ENCODE data around the gene GRIK5.
"Not testable (repeated sequence)": the region's sequence is repeated elsewhere in the genome, so short reads cannot be mapped to it uniquely, and the experiment has no call there.

Gene GRIK5

GRCh38 chr19:42051166-42052115 lies 18.6 kb downstream of the GRIK5 start:
- TF ChIP-seq JUND (IDR thresholded peaks at IDR 0.05; ENCODE audit: low read depth), result no peak
- in situ Hi-C loops (cut with HindIII; ENCODE audit: low pct_unique_long_range_greater_than_20kb, low sequenced_read_pairs), result no loop called here
- DNase-seq (ENCODE audit: low read depth in 1 of 2, low spot score in 1 of 2), result peak in 1 of 2 experiments; percentile 63

GRCh38 chr19:42048992-42049391 lies 21.0 kb downstream of the GRIK5 start:
- peak; percentile 42 to 55 for DNase-seq (ENCODE audit: low read depth in 1 of 2, low spot score in 1 of 2)

GRCh38 chr19:42045575-42045974 lies 24.4 kb downstream of the GRIK5 start:
- DNase-seq (ENCODE audit: low read depth in 1 of 2, low spot score in 1 of 2), result no peak
- in situ Hi-C loops (cut with HindIII; ENCODE audit: low pct_unique_long_range_greater_than_20kb, low sequenced_read_pairs), result no loop called here
- TF ChIP-seq JUND (IDR thresholded peaks at IDR 0.05; ENCODE audit: low read depth), result no peak

More at GRCh38 chr19:42048992-42049391, 21.0 kb downstream of the GRIK5 start:
- no peak for TF ChIP-seq JUND (IDR thresholded peaks at IDR 0.05; ENCODE audit: low read depth)
- in situ Hi-C loops (cut with HindIII; ENCODE audit: low pct_unique_long_range_greater_than_20kb, low sequenced_read_pairs), result no loop called here

GRCh38 chr19:42042455-42043170 lies 27.4 kb downstream of the GRIK5 start:
- TF ChIP-seq JUND (IDR thresholded peaks at IDR 0.05; ENCODE audit: low read depth), result no peak
- DNase-seq (ENCODE audit: low read depth in 1 of 2, low spot score in 1 of 2), result no peak
- in situ Hi-C loops (cut with HindIII; ENCODE audit: low pct_unique_long_range_greater_than_20kb, low sequenced_read_pairs), result no loop called here

- in situ Hi-C loops (cut with HindIII; ENCODE audit: low pct_unique_long_range_greater_than_20kb, low sequenced_read_pairs); DNase-seq (ENCODE audit: low read depth in 1 of 2, low spot score in 1 of 2): not testable (repeated sequence)
Observed at GRCh38 chr19:42040491-42040890, 29.5 kb downstream of the GRIK5 start.

- in situ Hi-C loops (cut with HindIII; ENCODE audit: low pct_unique_long_range_greater_than_20kb, low sequenced_read_pairs), result no loop called here
- TF ChIP-seq JUND (IDR thresholded peaks at IDR 0.05; ENCODE audit: low read depth), result no peak
Observed at GRCh38 chr19:42040031-42040430, 30.0 kb downstream of the GRIK5 start.

GRCh38 chr19:42038666-42039065 lies 31.3 kb downstream of the GRIK5 start:
- no peak for DNase-seq (ENCODE audit: low read depth in 1 of 2, low spot score in 1 of 2)
- in situ Hi-C loops (cut with HindIII; ENCODE audit: low pct_unique_long_range_greater_than_20kb, low sequenced_read_pairs), result no loop called here
- TF ChIP-seq JUND (IDR thresholded peaks at IDR 0.05; ENCODE audit: low read depth), result no peak

More at GRCh38 chr19:42040031-42040430, 30.0 kb downstream of the GRIK5 start:
- no peak for DNase-seq (ENCODE audit: low read depth in 1 of 2, low spot score in 1 of 2)

GRCh38 chr19:42037649-42038048 lies 32.4 kb downstream of the GRIK5 start:
- no peak for TF ChIP-seq JUND (IDR thresholded peaks at IDR 0.05; ENCODE audit: low read depth)
- DNase-seq (ENCODE audit: low read depth in 1 of 2, low spot score in 1 of 2), result no peak
- in situ Hi-C loops (cut with HindIII; ENCODE audit: low pct_unique_long_range_greater_than_20kb, low sequenced_read_pairs), result no loop called here

GRCh38 chr19:42034640-42035391 lies 35.2 kb downstream of the GRIK5 start:
- DNase-seq (ENCODE audit: low read depth in 1 of 2, low spot score in 1 of 2), result peak; percentile 57 to 73
- in situ Hi-C loops (cut with HindIII; ENCODE audit: low pct_unique_long_range_greater_than_20kb, low sequenced_read_pairs), result not testable (repeated sequence)

GRCh38 chr19:42033413-42033812 lies 36.6 kb downstream of the GRIK5 start:
- TF ChIP-seq JUND (IDR thresholded peaks at IDR 0.05; ENCODE audit: low read depth), result no peak
- DNase-seq (ENCODE audit: low read depth in 1 of 2, low spot score in 1 of 2), result no peak
- in situ Hi-C loops (cut with HindIII; ENCODE audit: low pct_unique_long_range_greater_than_20kb, low sequenced_read_pairs), result no loop called here

- no peak for TF ChIP-seq JUND (IDR thresholded peaks at IDR 0.05; ENCODE audit: low read depth)
- no peak for DNase-seq (ENCODE audit: low read depth in 1 of 2, low spot score in 1 of 2)
- in situ Hi-C loops (cut with HindIII; ENCODE audit: low pct_unique_long_range_greater_than_20kb, low sequenced_read_pairs), result no loop called here
Observed at GRCh38 chr19:42032431-42032830, 37.6 kb downstream of the GRIK5 start.

- in situ Hi-C loops (cut with HindIII; ENCODE audit: low pct_unique_long_range_greater_than_20kb, low sequenced_read_pairs), result no loop called here
- DNase-seq (ENCODE audit: low read depth in 1 of 2, low spot score in 1 of 2), result no peak
- TF ChIP-seq JUND (IDR thresholded peaks at IDR 0.05; ENCODE audit: low read depth), result no peak
Observed at GRCh38 chr19:42030645-42031440, 39.2 kb downstream of the GRIK5 start.

Measured in T47D (cell line).